Aortic smooth muscle cell (primary cell): ENCODE measurements around the gene PRDX4. TPM values are rescaled to one million over a fixed set of nuclear protein-coding genes. Genes with fewer than 3 reads are reported as not detected.

Source experiments
- total RNA-seq: library from RNA; depleted of rRNA; stranded (reverse); fragments of >200 nt; gene quantifications from 2 replicates; pipeline ENCODE4 v1.2.3, GENCODE V29; 2014

PRDX4 gene
- 237 and 304 TPM in 2 replicates for total RNA-seq

DNA sequence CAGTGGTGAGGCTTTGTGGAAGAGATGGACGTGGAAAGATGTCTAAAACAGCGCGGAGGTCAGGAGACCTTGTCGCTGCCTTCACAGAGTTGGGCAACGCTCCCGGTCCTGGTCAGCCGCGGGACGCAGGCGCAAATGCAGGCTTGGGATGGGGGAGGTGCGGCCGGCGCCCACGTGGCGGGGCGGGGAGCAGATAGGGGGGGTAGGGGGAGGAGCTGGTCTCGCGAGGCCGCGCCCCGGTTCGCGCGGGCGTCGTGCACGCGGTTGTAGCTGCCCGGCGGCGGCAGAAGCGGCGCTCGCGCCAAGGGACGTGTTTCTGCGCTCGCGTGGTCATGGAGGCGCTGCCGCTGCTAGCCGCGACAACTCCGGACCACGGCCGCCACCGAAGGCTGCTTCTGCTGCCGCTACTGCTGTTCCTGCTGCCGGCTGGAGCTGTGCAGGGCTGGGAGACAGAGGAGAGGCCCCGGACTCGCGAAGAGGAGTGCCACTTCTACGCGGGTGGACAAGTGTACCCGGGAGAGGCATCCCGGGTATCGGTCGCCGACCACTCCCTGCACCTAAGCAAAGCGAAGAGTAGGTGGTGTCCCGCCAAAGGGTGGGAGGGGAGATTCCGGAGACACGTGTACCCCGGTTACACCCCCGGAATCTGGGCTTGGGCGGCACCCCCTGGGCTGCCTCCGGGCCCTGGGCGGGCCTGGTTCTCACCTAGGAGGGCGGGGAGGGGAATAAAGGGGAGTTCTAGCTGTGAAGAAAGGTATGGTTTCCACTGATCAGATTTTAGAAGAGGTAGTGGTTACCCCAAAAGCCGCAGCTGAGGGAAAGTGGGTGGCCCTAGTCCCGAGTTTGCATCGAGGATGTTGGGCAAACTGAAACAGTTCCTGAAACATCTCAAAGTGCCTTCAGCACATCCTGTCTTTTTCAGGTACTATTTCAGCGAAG is at the start of gene PRDX4:
Gene PRDX4, plus strand, starts transcription at position 255 of the 939 bp plus-strand sequence. Its CDS starts 78 bp downstream, at position 333.

Other genes starting within 250 kb of the PRDX4 start
- gene ACOT9, start 75.8 kb downstream of the PRDX4 start, total RNA-seq = 48.2 and 51.1 TPM in 2 replicates
- 139 and 182 TPM in 2 replicates for gene SAT1, start 115.7 kb downstream of the PRDX4 start, total RNA-seq
- 7.9 and 9.6 TPM in 2 replicates for gene APOO, start 240.4 kb downstream of the PRDX4 start, total RNA-seq
- gene CXorf58, start 240.5 kb downstream of the PRDX4 start, total RNA-seq = 0.06 TPM in 1 of 2 replicates, not detected in the other